DMS 273 (cell line): ENCODE results near the gene FBLIM1.
A peak's percentile ranks its signal among the peaks of the same experiment; 100 is the strongest.

Source experiments
- DNase-seq: peaks from one replicate; lab custom pipeline; 2025; ENCODE audit not compliant: unreplicated experiment; lab: John Stamatoyannopoulos, UW

Gene FBLIM1

DNA sequence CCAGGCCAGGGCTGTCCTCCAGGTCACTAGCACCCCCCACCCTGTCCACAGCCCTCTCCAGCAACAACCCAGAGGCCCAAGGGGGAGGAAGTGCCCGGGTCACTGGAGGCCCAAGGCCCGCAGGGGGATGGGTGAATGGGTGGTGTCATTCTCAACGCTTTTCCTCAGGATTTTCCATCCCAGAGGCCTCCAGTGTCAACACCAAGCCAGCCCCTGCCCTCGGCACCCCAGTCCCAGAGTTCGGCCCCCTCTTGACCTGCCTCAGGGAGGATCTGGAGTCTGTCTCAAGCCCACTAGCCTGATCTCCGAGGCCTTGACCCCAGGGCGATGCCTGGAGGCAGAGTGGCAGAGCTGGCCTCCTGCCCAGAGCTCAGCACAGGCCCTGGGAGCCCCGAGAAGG, 11.2 kb upstream of the FBLIM1 start:
- no peak for DNase-seq

- no peak for DNase-seq
These were observed 10.3 kb upstream of the FBLIM1 start for GRCh38 chr1:15748264-15748663.

GRCh38 chr1:15748690-15749398, 9.8 kb upstream of the FBLIM1 start:
- no peak for DNase-seq

DNA sequence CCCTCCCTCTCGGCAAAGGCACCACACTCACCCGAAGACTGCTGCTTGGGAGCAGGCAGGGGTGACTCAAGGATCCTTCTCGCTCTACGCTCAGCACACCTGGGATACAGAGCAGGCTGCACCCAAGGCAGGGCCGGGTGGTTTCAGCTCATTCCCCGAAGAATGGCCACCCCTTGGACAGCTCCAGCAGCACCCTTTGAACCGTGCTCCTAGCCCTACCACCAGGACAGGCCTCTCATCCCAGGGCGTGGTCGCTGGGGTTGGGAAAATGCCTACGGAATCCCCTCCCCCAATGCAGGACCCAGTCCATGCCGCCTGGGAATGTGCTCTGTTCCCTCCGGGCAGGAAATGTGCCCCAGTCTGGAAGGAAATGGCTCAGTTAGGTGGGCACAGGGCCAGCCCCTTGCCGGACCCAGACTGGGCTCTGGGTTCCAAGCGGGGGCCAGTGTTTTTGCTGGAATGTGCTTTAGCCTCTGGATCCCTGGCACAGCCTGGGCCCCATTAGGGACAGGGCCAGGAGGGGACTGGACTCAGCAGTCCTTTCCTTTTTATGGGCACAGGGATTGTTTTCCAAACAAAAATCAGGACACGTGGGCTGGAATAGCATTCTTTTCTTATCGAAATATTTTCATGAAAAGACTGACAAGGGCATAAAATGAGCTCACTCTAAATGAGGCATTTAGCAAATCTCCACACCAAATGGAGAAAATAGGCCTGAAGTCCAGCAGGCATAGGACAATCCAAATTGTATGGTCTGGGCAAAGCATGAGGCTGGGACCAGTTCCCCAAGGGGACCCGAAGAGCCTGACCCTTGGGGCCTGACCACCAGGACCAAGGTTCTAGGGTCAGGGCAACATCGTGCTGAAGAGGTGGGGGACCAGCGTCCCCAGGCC, 8.9 kb upstream of the FBLIM1 start:
- no peak for DNase-seq

DNA sequence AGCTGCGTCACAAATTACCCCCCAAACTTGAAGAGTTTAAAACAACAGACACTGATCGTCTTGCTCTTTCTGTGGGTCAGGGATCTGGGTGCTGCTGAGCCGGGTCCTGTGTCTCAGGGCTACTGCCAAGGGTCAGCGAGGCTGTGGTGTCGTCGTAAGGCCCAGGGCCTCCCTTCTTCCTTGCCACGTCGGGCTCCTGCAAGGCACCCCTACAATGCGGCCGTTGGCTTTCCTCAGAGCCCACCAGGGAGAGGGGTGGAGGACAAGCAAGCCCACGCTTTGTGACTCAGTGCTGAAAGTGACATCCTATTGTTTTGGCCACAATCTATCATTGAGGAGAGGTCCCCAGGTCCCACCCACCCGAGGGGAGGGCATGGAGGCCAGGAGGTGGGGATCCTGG, 7.7 kb upstream of the FBLIM1 start:
- DNase-seq = no peak

DNA sequence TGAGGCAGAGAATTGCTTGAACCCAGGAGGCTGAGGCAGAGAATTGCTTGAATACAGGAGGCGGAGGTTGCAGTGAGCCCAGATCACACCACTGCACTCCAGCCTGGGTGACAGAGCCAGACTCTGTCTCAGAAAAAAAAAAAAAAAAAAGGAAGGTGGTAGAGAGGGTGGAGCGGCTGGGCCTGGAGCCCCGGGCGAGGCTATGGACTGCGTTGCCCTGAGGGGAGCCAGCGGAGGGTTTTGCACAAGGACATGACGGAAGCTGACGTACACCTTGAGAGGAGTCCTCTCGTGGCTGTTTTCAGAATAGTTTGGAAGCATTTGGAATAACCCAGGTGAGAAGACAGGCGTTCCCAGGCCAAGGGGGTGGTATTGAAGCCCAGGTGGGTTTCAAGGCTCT, 6.9 kb upstream of the FBLIM1 start:
- DNase-seq = no peak

DNA sequence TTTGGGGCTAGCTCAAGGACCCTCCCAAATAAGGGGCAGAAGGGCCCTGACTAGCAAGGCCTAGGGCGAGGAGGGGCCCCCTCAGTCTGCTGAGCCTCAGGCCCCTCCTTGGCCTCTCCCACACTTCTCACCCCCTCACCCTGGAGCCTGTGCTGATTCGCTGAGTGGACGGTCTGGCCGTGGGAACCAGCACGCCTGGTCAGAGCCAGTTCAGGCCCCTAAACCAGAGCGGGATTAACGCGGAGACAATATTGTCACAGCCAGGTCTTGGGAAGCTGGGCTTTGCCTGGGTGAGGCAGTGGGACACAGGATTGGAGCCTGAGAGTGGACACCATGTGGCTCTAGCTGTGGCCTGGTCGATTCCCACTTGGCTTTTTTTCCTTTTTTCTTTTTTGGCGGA, 4.8 kb upstream of the FBLIM1 start:
- DNase-seq = no peak

GRCh38 chr1:15755021-15755645, 3.5 kb upstream of the FBLIM1 start:
- peak; percentile 37 for DNase-seq

GRCh38 chr1:15755646-15756040, 3.0 kb upstream of the FBLIM1 start:
- peak; percentile 38 for DNase-seq

GRCh38 chr1:15756143-15757015, 2.2 kb upstream of the FBLIM1 start:
- DNase-seq = no peak

- DNase-seq = no peak
These were observed 1.5 kb upstream of the FBLIM1 start for GRCh38 chr1:15757016-15757543.

GRCh38 chr1:15757575-15758342, 836 bp upstream of the FBLIM1 start:
- DNase-seq = peak; percentile 43

DNA sequence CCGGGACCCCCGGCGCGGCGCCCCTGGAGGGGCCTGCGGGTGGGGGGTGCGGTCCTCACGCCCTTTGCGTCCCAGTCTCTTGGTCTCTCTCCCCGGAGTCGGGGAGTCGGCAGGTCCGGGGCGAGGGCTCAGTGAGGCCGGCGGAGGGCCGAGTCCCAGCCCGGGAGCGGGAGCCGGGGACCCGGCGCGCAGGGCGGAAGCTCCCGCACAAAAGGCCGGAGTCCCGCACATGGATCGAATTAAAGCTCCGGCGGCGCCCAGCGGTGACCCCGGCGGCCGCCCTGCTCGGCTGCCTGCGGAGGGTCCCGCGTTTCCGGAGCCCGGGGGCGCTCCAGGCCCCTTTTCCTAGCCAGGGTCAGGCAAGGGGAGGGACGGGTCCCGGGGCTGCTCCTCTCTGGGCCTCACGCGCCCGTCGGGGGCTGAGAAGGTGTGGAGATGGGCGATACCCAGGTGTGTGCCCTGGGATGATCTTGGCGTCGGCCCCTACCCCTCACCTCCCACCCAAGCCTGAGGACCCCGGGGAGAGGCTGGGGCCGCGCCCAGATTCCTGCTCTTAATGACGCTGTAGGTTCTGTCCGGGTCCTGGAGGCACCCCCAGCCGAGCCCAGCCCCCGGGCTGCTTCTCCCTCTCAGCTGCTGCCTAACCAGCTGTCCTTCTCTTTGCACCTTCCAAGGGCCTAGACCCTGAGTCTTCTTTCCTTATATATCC, 512 bp downstream of the FBLIM1 start:
- DNase-seq = peak; percentile 50

DNA sequence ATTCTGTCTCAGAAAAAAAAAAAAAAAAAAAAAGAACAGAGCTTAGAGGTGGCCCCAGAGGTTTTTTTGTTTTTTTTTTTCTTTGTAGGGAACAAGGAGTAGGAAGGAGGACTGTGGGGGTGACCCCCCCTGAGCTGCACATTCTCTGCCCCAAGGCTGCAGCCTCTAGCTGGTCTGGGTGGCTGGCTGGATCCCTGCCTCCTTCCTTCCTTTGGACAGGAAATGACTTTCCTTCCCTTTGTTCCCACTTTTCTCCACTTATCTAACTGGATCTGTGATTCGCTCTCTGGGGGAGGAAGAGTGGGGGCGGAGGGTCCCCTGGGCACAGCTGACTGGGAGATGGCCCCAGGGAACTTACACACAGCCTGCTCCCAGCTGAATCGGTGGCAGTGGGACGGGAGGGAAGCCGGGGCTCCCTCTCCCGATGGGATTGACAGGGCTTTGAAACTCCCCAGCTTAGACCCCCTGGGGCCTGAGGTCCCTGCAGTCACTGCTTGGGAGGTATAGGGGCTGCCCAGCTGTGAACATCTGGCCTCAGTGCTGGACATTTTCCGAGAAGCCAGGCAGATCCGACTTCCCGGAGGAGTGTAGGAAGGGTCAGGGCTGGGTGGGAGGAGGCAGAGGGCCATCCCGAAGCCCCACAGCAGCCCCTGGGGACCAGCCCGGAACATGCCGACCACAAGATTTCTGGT, 2.1 kb downstream of the FBLIM1 start:
- DNase-seq = no peak

GRCh38 chr1:15761366-15762128, 3.0 kb downstream of the FBLIM1 start:
- no peak for DNase-seq

DNA sequence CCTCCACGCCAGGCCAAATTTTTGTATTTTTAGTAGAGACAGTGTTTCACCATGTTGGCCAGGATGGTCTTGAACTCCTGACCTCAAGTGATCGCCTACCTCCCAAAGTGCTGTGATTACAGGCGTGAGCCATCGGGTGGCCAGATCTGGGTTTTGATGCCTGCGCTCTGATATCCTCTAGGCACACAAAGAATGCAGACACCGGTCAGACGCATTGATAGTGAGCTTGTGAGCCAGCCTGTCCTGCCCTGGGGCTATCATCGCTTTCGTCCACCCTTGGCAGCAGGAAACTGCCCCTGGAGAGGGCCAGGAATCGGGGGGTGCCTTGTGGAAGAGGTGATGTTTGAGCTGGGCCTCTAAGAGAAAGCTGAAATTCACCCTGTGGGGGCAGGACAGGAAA, 4.0 kb downstream of the FBLIM1 start:
- DNase-seq = no peak

GRCh38 chr1:15764269-15764764, 5.7 kb downstream of the FBLIM1 start:
- peak; percentile 76 for DNase-seq

DNA sequence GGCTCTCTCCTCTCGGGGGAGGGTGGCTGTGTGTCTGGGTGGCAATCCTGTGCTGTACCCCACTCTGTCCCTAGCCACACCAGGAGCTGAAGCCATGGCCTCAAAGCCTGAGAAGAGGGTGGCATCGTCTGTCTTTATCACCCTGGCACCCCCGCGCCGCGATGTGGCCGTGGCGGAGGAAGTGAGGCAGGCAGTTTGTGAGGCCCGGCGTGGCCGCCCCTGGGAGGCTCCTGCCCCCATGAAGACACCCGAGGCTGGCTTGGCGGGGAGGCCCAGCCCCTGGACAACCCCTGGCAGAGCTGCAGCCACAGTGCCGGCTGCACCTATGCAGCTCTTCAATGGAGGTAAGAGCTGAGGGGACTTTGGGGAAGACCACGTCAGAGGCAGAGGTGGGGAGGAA, 6.3 kb downstream of the FBLIM1 start:
- no peak for DNase-seq
